Prostate gland (tissue), 2 donors: Measurements from ENCODE around the gene SFI1.

Experiments
- POLR2A ChIP-seq: fragments of 450-650 bp; IDR thresholded peaks from one replicate; pipeline ENCODE4 v1.6.1; 2016; ENCODE audit warnings: antibody characterized with exemption, mild to moderate bottlenecking
- TF ChIP-seq, protein P1 (sequence below), 4 experiments: fragments of 200-600 bp in 2 of 4; fragments of 450-650 bp in 2 of 4; sonication (generic) in 2 of 4; IDR thresholded peaks; 1 replicate in 3 of 4; 2 replicates in 1 of 4; pipeline ENCODE4 v1.5.1; 2016 to 2019; ENCODE audit warnings: antibody characterized with exemption in 4 of 4, mild to moderate bottlenecking in 2 of 4, moderate library complexity in 2 of 4

DNA sequence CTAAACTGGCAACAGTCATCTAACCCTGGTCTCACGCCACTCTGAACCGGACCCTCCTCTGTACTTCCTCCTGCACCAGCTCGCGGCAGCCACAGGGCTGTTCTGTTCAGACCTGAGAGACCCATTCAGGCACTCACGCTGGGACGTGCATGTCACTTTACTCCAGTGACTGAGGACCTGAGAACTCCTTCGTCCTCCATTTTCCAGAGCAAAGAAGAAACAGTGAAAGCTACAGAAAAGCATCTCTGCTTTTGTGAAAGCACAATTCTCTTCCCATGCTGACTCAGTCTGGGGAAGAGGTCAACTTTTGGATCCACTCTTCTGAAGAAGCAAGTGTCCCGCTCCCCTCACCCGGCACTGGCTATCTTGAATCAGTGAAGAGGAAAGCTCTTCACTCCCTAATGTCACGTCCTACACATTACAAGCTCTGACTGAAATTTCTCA is 141.1 kb downstream of the SFI1 start:
- TF ChIP-seq, protein P1, sequence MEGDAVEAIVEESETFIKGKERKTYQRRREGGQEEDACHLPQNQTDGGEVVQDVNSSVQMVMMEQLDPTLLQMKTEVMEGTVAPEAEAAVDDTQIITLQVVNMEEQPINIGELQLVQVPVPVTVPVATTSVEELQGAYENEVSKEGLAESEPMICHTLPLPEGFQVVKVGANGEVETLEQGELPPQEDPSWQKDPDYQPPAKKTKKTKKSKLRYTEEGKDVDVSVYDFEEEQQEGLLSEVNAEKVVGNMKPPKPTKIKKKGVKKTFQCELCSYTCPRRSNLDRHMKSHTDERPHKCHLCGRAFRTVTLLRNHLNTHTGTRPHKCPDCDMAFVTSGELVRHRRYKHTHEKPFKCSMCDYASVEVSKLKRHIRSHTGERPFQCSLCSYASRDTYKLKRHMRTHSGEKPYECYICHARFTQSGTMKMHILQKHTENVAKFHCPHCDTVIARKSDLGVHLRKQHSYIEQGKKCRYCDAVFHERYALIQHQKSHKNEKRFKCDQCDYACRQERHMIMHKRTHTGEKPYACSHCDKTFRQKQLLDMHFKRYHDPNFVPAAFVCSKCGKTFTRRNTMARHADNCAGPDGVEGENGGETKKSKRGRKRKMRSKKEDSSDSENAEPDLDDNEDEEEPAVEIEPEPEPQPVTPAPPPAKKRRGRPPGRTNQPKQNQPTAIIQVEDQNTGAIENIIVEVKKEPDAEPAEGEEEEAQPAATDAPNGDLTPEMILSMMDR (IDR thresholded peaks at IDR 0.05) = no peak
- no peak for TF ChIP-seq POLR2A
